Panc1 (cell line): Measurements from ENCODE around the gene LCE3B.

Experiments used
- REST ChIP-seq, 2 experiments: IDR thresholded peaks; 2 replicates each; pipeline ENCODE4 v1.6.1; 2011 to 2012; ENCODE audit warnings: low read depth in 2 of 2, control low read depth in 1 of 2, low read length in 1 of 2, mild to moderate bottlenecking in 1 of 2, moderate library complexity in 1 of 2; ENCODE audit not compliant: insufficient read depth in 1 of 2
- TF ChIP-seq, protein P1 (sequence below): fragments of 450-650 bp; IDR thresholded peaks from 2 replicates; pipeline ENCODE4 v1.5.1; 2017; ENCODE audit warnings: mild to moderate bottlenecking

- TF ChIP-seq, protein P1, sequence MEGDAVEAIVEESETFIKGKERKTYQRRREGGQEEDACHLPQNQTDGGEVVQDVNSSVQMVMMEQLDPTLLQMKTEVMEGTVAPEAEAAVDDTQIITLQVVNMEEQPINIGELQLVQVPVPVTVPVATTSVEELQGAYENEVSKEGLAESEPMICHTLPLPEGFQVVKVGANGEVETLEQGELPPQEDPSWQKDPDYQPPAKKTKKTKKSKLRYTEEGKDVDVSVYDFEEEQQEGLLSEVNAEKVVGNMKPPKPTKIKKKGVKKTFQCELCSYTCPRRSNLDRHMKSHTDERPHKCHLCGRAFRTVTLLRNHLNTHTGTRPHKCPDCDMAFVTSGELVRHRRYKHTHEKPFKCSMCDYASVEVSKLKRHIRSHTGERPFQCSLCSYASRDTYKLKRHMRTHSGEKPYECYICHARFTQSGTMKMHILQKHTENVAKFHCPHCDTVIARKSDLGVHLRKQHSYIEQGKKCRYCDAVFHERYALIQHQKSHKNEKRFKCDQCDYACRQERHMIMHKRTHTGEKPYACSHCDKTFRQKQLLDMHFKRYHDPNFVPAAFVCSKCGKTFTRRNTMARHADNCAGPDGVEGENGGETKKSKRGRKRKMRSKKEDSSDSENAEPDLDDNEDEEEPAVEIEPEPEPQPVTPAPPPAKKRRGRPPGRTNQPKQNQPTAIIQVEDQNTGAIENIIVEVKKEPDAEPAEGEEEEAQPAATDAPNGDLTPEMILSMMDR: no peak
- TF ChIP-seq REST (IDR thresholded peaks at IDR 0.05; ENCODE audit: insufficient read depth in 1 of 2, low read depth in 2 of 2, low read length in 1 of 2): no peak
These were observed 48.5 kb upstream of the LCE3B start for GRCh38 chr1:152565115-152565514.
